ENCODE results near the gene TET2.

Gene TET2

DNA sequence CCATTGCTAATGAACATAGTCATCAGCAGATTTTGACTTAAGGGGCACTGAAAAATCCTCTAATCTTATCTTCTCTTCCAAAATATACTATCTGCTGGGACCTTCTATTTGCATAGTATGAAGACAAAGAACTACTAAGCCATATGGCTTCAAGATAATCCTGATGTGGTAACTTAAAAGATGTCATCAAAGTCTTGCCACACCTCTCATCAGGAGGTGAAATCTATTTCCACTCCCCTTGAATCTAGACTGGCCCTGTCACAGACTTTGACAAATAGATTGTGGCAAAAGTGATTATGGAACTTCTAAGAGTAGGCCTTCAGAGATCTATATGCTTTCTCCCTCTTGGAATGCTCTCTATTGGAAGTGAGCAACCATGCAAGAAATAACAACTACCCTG is 27.3 kb upstream of the TET2 start:
- Histone ChIP-seq H2BK12ac (ENCODE audit: low read length in 2 of 2) (no peak overlapping the region), H3K4me3 (ENCODE audit: insufficient read depth in 1 of 2, low read depth in 1 of 2, low read length in 2 of 2) (no peak overlapping the region), H3K9me3 (ENCODE audit: control insufficient read depth, low read length) (no peaks in the 10 kb centered on the region), H3K36me3 (ENCODE audit: control insufficient read depth in 1 of 2, insufficient read depth in 2 of 2, low read depth in 1 of 2, low read length in 2 of 2) (no peaks in the 10 kb centered on the region), H2AK5ac (ENCODE audit: low read length, severe bottlenecking) (no peak overlapping the region), H3K23ac (ENCODE audit: low read length in 2 of 2) (no peak overlapping the region), H4K8ac (ENCODE audit: low read length) (no peak overlapping the region), H2BK120ac (ENCODE audit: low read depth, low read length) (no peak overlapping the region), H2BK5ac (ENCODE audit: low read depth, low read length, poor library complexity, severe bottlenecking) (no peak overlapping the region), H4K91ac (ENCODE audit: low read length) (no peak overlapping the region), H3K4ac (ENCODE audit: low read depth in 1 of 2, low read length in 2 of 2) (no peak overlapping the region), H3K27ac (ENCODE audit: low read length, poor library complexity, severe bottlenecking) (no peak overlapping the region), H3K4me2 (ENCODE audit: low read length, poor library complexity, severe bottlenecking) (no peak overlapping the region), H3K14ac (ENCODE audit: low read length in 2 of 2) (no peak overlapping the region), H3K79me1 (replicated peaks; ENCODE audit: low read length, poor library complexity, severe bottlenecking) (no peaks in the 10 kb centered on the region), H3K18ac (ENCODE audit: low read depth in 1 of 2, low read length in 2 of 2) (no peak overlapping the region), H3K9ac (ENCODE audit: low read length) (no peak overlapping the region), H2BK15ac (ENCODE audit: low read depth, poor library complexity, severe bottlenecking) (no peak overlapping the region), H3K4me1 (ENCODE audit: control insufficient read depth, insufficient read depth, low read depth, low read length) (no peaks in the 10 kb centered on the region), H3K27me3 (ENCODE audit: control insufficient read depth in 1 of 2, insufficient read depth in 1 of 2, low read length in 2 of 2) (no peaks in the 10 kb centered on the region), H2AFZ (ENCODE audit: low read depth, low read length) (no peak overlapping the region)
- no peak for DNase-seq

DNA sequence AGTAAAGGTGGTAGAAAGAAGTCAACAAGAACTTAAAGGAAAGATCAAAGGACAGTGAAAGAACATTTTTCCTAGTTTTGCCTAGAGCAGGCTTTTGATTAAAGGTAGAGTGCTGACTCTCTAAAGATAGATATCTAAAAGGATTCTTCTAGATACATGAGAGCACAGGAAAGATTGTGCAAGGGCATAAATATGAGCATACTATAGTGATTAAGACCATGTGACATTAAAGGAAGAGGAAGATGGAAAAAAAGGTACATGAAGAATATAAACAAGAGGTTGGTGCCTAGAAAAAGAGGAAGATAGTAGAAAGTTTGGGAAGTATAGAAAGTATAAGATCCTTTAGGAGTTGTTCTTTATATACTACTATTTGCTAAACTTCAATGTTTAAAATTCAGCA is 26.1 kb upstream of the TET2 start:
- no peak overlapping the region for H3K4me3 ChIP-seq (ENCODE audit: insufficient read depth in 1 of 2, low read depth in 1 of 2, low read length in 2 of 2)
- no peaks in the 10 kb centered on the region for H3K9me3 ChIP-seq (ENCODE audit: control insufficient read depth, low read length)
- DNase-seq = no peak
- no peak overlapping the region for H3K23ac ChIP-seq (ENCODE audit: low read length in 2 of 2)
- H2AK5ac ChIP-seq (ENCODE audit: low read length, severe bottlenecking) = no peak overlapping the region
- no peak overlapping the region for H3K4ac ChIP-seq (ENCODE audit: low read depth in 1 of 2, low read length in 2 of 2)
- no peaks in the 10 kb centered on the region for H3K4me1 ChIP-seq (ENCODE audit: control insufficient read depth, insufficient read depth, low read depth, low read length)
- H3K27me3 ChIP-seq (ENCODE audit: control insufficient read depth in 1 of 2, insufficient read depth in 1 of 2, low read length in 2 of 2) = no peaks in the 10 kb centered on the region
- no peak overlapping the region for H3K4me2 ChIP-seq (ENCODE audit: low read length, poor library complexity, severe bottlenecking)
- no peaks in the 10 kb centered on the region for H3K79me1 ChIP-seq (replicated peaks; ENCODE audit: low read length, poor library complexity, severe bottlenecking)
- no peak overlapping the region for H3K9ac ChIP-seq (ENCODE audit: low read length)
- H3K18ac ChIP-seq (ENCODE audit: low read depth in 1 of 2, low read length in 2 of 2) = no peak overlapping the region
- no peak overlapping the region for H2BK15ac ChIP-seq (ENCODE audit: low read depth, poor library complexity, severe bottlenecking)
- H3K36me3 ChIP-seq (ENCODE audit: control insufficient read depth in 1 of 2, insufficient read depth in 2 of 2, low read depth in 1 of 2, low read length in 2 of 2) = no peaks in the 10 kb centered on the region
- H3K27ac ChIP-seq (ENCODE audit: low read length, poor library complexity, severe bottlenecking) = no peak overlapping the region
- H2BK12ac ChIP-seq (ENCODE audit: low read length in 2 of 2) = no peak overlapping the region
- H2BK5ac ChIP-seq (ENCODE audit: low read depth, low read length, poor library complexity, severe bottlenecking) = no peak overlapping the region
- H4K8ac ChIP-seq (ENCODE audit: low read length) = no peak overlapping the region
- no peak overlapping the region for H2BK120ac ChIP-seq (ENCODE audit: low read depth, low read length)
- no peak overlapping the region for H2AFZ ChIP-seq (ENCODE audit: low read depth, low read length)
- H3K14ac ChIP-seq (ENCODE audit: low read length in 2 of 2) = no peak overlapping the region
- no peak overlapping the region for H4K91ac ChIP-seq (ENCODE audit: low read length)

DNA sequence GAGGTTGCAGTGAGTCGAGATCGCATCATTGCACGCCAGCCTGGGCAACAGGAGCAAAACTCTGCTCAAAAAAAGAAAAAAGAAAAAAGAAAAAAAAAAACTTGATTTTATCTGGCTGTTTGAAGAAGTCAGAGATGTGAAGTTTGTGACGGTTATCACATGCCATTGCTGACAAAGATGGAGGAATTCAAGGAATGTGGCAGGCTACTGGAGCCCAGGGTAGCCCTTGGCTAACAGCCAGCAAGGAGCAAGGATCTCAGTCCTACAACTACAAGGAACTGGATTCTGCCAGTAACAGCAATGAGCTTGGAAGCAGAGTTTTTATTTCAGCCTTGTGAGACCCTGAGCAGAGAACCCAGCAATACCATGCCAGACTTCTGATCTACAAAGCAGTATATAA is 24.3 kb upstream of the TET2 start:
- no peak overlapping the region for H4K91ac ChIP-seq (ENCODE audit: low read length)
- no peak for DNase-seq
- no peak overlapping the region for H3K9ac ChIP-seq (ENCODE audit: low read length)
- no peak overlapping the region for H2BK12ac ChIP-seq (ENCODE audit: low read length in 2 of 2)
- no peaks in the 10 kb centered on the region for H3K9me3 ChIP-seq (ENCODE audit: control insufficient read depth, low read length)
- no peak overlapping the region for H4K8ac ChIP-seq (ENCODE audit: low read length)
- H3K27ac ChIP-seq (ENCODE audit: low read length, poor library complexity, severe bottlenecking) = no peak overlapping the region
- H2BK15ac ChIP-seq (ENCODE audit: low read depth, poor library complexity, severe bottlenecking) = no peak overlapping the region
- H2BK120ac ChIP-seq (ENCODE audit: low read depth, low read length) = no peak overlapping the region
- H3K14ac ChIP-seq (ENCODE audit: low read length in 2 of 2) = no peak overlapping the region
- no peak overlapping the region for H3K23ac ChIP-seq (ENCODE audit: low read length in 2 of 2)
- no peak overlapping the region for H2BK5ac ChIP-seq (ENCODE audit: low read depth, low read length, poor library complexity, severe bottlenecking)
- H2AFZ ChIP-seq (ENCODE audit: low read depth, low read length) = no peak overlapping the region
- H3K4me3 ChIP-seq (ENCODE audit: insufficient read depth in 1 of 2, low read depth in 1 of 2, low read length in 2 of 2) = no peak overlapping the region
- no peaks in the 10 kb centered on the region for H3K4me1 ChIP-seq (ENCODE audit: control insufficient read depth, insufficient read depth, low read depth, low read length)
- H3K27me3 ChIP-seq (ENCODE audit: control insufficient read depth in 1 of 2, insufficient read depth in 1 of 2, low read length in 2 of 2) = no peaks in the 10 kb centered on the region
- H3K79me1 ChIP-seq (replicated peaks; ENCODE audit: low read length, poor library complexity, severe bottlenecking) = no peaks in the 10 kb centered on the region
- no peaks in the 10 kb centered on the region for H3K36me3 ChIP-seq (ENCODE audit: control insufficient read depth in 1 of 2, insufficient read depth in 2 of 2, low read depth in 1 of 2, low read length in 2 of 2)
- H3K4me2 ChIP-seq (ENCODE audit: low read length, poor library complexity, severe bottlenecking) = no peak overlapping the region
- WGBS = 70% methylated on average over 4 of the region's 4 CpGs
- no peak overlapping the region for H2AK5ac ChIP-seq (ENCODE audit: low read length, severe bottlenecking)
- H3K4ac ChIP-seq (ENCODE audit: low read depth in 1 of 2, low read length in 2 of 2) = no peak overlapping the region
- H3K18ac ChIP-seq (ENCODE audit: low read depth in 1 of 2, low read length in 2 of 2) = no peak overlapping the region

DNA sequence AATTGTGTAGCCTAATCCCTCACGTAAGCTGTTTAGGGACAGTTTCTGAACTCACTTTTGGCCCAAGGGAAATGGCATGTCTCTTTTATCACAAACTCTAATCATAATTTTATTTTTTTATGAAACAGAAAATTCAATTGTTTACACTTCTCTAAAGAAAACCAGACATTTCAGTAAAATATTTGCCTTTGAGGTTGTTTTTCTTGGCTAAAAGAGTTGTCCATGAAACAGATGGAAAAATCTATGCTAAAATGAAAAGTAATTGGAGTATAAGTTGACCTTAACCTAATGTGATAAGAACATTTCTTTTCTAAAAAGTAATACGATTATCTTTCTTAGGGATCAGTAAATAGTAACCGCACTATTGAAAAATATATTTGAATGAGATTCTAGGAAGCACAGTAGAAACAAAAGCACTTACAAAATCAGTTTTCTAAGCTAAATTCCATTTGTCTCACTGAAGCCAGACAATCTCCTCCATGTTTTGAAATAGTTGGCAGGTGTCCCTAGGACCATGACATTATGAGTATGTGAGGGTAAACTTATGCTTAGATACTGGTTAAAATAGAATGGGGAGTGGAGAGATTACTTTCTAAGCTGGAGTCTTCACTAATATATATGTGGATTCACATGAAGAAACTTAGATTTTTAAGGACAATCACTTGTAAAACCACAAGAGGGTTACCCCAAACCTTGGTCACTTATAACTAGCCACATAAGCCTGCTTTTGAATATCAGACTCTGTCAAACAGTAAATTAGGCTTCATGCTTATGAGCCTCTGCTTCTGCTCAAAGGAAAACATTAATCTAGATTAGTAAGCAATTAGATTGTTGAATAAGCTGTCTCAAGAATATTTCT is 20.1 kb upstream of the TET2 start:
- no peaks in the 10 kb centered on the region for H3K27me3 ChIP-seq (ENCODE audit: control insufficient read depth in 1 of 2, insufficient read depth in 1 of 2, low read length in 2 of 2)
- H3K9me3 ChIP-seq (ENCODE audit: control insufficient read depth, low read length) = no peaks in the 10 kb centered on the region
- no peak overlapping the region for H3K18ac ChIP-seq (ENCODE audit: low read depth in 1 of 2, low read length in 2 of 2)
- H3K9ac ChIP-seq (ENCODE audit: low read length) = no peak overlapping the region
- H3K79me1 ChIP-seq (replicated peaks; ENCODE audit: low read length, poor library complexity, severe bottlenecking) = no peaks in the 10 kb centered on the region
- no peak overlapping the region for H3K14ac ChIP-seq (ENCODE audit: low read length in 2 of 2)
- no peak for DNase-seq
- H3K4ac ChIP-seq (ENCODE audit: low read depth in 1 of 2, low read length in 2 of 2) = no peak overlapping the region
- H4K91ac ChIP-seq (ENCODE audit: low read length) = no peak overlapping the region
- H3K4me1 ChIP-seq (ENCODE audit: control insufficient read depth, insufficient read depth, low read depth, low read length) = no peaks in the 10 kb centered on the region
- no peaks in the 10 kb centered on the region for H3K36me3 ChIP-seq (ENCODE audit: control insufficient read depth in 1 of 2, insufficient read depth in 2 of 2, low read depth in 1 of 2, low read length in 2 of 2)
- H2BK12ac ChIP-seq (ENCODE audit: low read length in 2 of 2) = no peak overlapping the region
- H3K27ac ChIP-seq (ENCODE audit: low read length, poor library complexity, severe bottlenecking) = no peak overlapping the region
- H2AFZ ChIP-seq (ENCODE audit: low read depth, low read length) = no peak overlapping the region
- H4K8ac ChIP-seq (ENCODE audit: low read length) = no peak overlapping the region
- H2BK120ac ChIP-seq (ENCODE audit: low read depth, low read length) = no peak overlapping the region
- H2BK5ac ChIP-seq (ENCODE audit: low read depth, low read length, poor library complexity, severe bottlenecking) = no peak overlapping the region
- 100% methylated on average over 1 of the region's 3 CpGs for WGBS
- H3K23ac ChIP-seq (ENCODE audit: low read length in 2 of 2) = no peak overlapping the region
- H2AK5ac ChIP-seq (ENCODE audit: low read length, severe bottlenecking) = no peak overlapping the region
- no peak overlapping the region for H2BK15ac ChIP-seq (ENCODE audit: low read depth, poor library complexity, severe bottlenecking)
- no peak overlapping the region for H3K4me2 ChIP-seq (ENCODE audit: low read length, poor library complexity, severe bottlenecking)
- no peak overlapping the region for H3K4me3 ChIP-seq (ENCODE audit: insufficient read depth in 1 of 2, low read depth in 1 of 2, low read length in 2 of 2)
